ENCODE results near the gene ARHGEF28.

DNA sequence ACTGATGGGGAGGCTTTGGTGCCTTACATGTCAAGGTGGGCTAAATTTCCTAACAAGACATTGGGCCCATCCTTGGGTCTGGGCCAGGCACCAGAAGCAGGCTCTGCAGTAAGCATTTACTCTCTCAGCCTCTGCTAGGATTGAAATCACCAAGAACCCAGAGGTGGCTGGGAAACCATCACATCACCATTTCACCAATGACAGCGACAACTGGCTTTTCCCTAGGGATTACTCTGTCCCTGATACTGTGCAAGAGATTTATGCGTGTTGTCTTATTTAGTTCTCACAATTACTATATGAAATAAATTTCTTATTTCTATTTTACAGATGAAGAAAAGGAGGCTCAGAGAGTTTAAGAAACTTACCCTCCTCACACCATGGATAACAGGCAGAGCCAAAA, 342.2 kb downstream of the ARHGEF28 start:
- TF ChIP-seq POLR2A (IDR thresholded peaks at IDR 0.05) (no peak), EP300 (IDR thresholded peaks at IDR 0.05) (no peak)
- TF ChIP-seq, protein P1, sequence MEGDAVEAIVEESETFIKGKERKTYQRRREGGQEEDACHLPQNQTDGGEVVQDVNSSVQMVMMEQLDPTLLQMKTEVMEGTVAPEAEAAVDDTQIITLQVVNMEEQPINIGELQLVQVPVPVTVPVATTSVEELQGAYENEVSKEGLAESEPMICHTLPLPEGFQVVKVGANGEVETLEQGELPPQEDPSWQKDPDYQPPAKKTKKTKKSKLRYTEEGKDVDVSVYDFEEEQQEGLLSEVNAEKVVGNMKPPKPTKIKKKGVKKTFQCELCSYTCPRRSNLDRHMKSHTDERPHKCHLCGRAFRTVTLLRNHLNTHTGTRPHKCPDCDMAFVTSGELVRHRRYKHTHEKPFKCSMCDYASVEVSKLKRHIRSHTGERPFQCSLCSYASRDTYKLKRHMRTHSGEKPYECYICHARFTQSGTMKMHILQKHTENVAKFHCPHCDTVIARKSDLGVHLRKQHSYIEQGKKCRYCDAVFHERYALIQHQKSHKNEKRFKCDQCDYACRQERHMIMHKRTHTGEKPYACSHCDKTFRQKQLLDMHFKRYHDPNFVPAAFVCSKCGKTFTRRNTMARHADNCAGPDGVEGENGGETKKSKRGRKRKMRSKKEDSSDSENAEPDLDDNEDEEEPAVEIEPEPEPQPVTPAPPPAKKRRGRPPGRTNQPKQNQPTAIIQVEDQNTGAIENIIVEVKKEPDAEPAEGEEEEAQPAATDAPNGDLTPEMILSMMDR (IDR thresholded peaks at IDR 0.05): no peak

Measured in upper lobe of left lung (tissue), 4 donors.